Pancreas (tissue), 10 donors: ENCODE results near the gene FAM180A. TPM values are rescaled to one million over a fixed set of nuclear protein-coding genes. Genes with fewer than 3 reads are reported as not detected.

ENCODE experiments used
- ATAC-seq, 4 donors: fragments of 200-7000 bp; cut with Tn5 transposase; one replicate each; pipeline versions ENCODE4 v1.8.0 to v1.9.1; 2020; ENCODE audit warnings: mild to moderate bottlenecking in 4 of 4, moderate library complexity in 4 of 4
- DNase-seq, 6 donors: peaks; one replicate each; pipeline ENCODE4 v3.0.0-alpha.2; 2020
- FAIRE-seq: peaks from 2 replicates; lab custom pipeline; 2012; peaks lifted over from hg19 to GRCh38; lab: Jason Lieb, UNC
- H3K27ac ChIP-seq, 4 donors: fragments of 200-600 bp; sonication (generic); 1 replicate in 3 of 4; 2 replicates in 1 of 4; pipeline versions ENCODE4 v1.5.0 to v1.8.0; 2020
- H3K27me3 ChIP-seq, 4 donors: fragments of 200-600 bp; one replicate each; pipeline ENCODE4 v1.8.0; 2021
- H3K36me3 ChIP-seq, 3 donors: fragments of 200-600 bp; sonication (generic) in 1 of 3; one replicate each; pipeline versions ENCODE4 v1.5.0 to v1.8.0; 2020 to 2021
- H3K4me1 ChIP-seq, 3 donors: fragments of 200-600 bp; one replicate each; pipeline ENCODE4 v1.8.0; 2021
- H3K4me3 ChIP-seq, 4 donors: fragments of 200-600 bp; sonication (generic) in 2 of 4; one replicate each; pipeline versions ENCODE4 v1.5.0 to v1.8.0; 2020 to 2021
- H3K9me3 ChIP-seq, 4 donors: fragments of 200-600 bp; one replicate each; pipeline ENCODE4 v1.8.0; 2021
- CTCF ChIP-seq, 4 donors: fragments of 200-600 bp; sonication (generic) in 3 of 4; IDR thresholded peaks; one replicate each; pipeline versions ENCODE4 v1.5.0 to v1.8.0; 2021; ENCODE audit warnings: antibody characterized with exemption in 4 of 4
- WGBS, 2 donors: extraction: QIAGEN DNeasy Blood & Tissue Kit; methylation state at CpG; one replicate each; pipeline ENCODE4 v1.1.7; 2013; 5-methylcytosine and 5-hydroxymethylcytosine counted together
- intact Hi-C, 3 donors: fragments of 100-400 bp; cut with DNase I; formaldehyde crosslinking; loops; one replicate each; pipeline versions ENCODE4 v1.11.1 to v1.14.2; 2022
- polyA plus RNA-seq, 2 donors: library from polyadenylated mRNA; stranded (reverse); fragments of 200-250 nt; gene quantifications; one replicate each; pipeline ENCODE4 v1.2.3, GENCODE V29; 2013
- total RNA-seq, 6 donors: library from RNA; stranded (reverse); fragmentation: NEBNext Ultra II Directional in 4 of 6; extraction: Animal tissue kit (Norgen Biotek cat#: 25700) in 4 of 6; gene quantifications; one replicate each; pipeline versions ENCODE4 v1.2.1 to v1.2.4, GENCODE V29; 2021 to 2023
- donor health status: healthy with polysubstance abuse.
- donor health status: DM: no; HTN: no; CAD: no; lungs with moderate emphysema.
- donor health status: DM: no; HTN: no; CAD: no.
- donor health status: control.
- donor health status: control.
- donor health status: Bipolar disorder and iron deficiency.
- donor health status: DM: yes; HTN: yes; CAD: no.
- donor health status: DM: no; HTN: no; CAD: no.
- donor health status: DM: no; HTN: no; CAD: no.
- donor health status: DM: yes; HTN: yes; CAD: no.

Gene FAM180A
- total and polyA plus RNA-seq, 8 donors = 0.11 to 0.90 (median 0.24) TPM

DNA sequence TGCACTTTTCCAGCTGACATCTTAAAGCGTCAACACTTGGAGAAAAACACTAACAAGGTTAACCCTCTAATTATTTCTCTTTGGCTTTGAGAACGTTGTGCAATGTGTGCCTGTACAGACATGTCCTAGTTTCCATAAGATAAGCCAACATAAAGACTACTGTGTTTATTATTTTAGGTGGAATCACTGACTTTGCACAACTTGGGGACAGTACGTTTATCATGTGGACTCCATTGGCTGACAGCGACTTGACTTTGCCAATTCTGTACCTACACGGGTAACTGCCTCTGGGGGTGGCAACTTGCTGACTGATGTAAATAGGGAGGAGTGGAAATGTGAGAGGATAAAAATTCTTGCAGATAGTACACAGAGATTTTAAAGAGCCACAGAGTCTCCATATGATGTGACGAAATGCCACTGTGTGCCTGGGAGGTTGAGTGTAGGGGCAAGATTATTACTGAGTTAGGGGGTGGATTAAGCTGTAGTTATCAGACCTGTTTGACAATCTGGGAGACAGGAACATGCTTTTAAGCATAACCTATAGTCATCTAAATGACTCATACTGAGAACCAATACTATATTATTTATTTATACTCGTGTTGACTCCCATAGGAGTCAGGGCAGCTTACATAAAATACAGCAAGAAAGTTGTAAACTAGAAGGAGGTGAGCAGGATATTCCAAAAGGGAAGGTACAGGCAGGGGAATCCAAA is 41.6 kb downstream of the FAM180A start:
- H3K27ac ChIP-seq = no peak overlapping the region
- DNase-seq = no peak
- no peaks in the 10 kb centered on the region for H3K36me3 ChIP-seq
- TF ChIP-seq CTCF (IDR thresholded peaks at IDR 0.05) = no peak
- H3K9me3 ChIP-seq = no peaks in the 10 kb centered on the region
- WGBS, 2 donors = 56 to 73% methylated on average over 7 of the region's 7 CpGs
- H3K4me1 ChIP-seq = no peaks in the 10 kb centered on the region
- intact Hi-C loops = no loop called here
- no peaks in the 10 kb centered on the region for H3K27me3 ChIP-seq
- ATAC-seq = no peak
- no peak overlapping the region for H3K4me3 ChIP-seq
- no peak for FAIRE-seq

- Histone ChIP-seq H3K27me3 (no peaks in the 10 kb centered on the region), H3K27ac (no peak overlapping the region), H3K4me3 (no peak overlapping the region), H3K36me3 (no peaks in the 10 kb centered on the region), H3K4me1 (no peaks in the 10 kb centered on the region), H3K9me3 (no peaks in the 10 kb centered on the region)
- ATAC-seq (no peak), DNase-seq (no peak), FAIRE-seq (no peak)
- 84 to 86% methylated on average over 19 to 20 of the region's 20 CpGs for WGBS, 2 donors
- intact Hi-C loops = no loop called here
- no peak for TF ChIP-seq CTCF (IDR thresholded peaks at IDR 0.05)
Observed at GRCh38 chr7:135706038-135706742, 42.4 kb downstream of the FAM180A start.

GRCh38 chr7:135704698-135705097 is 43.9 kb downstream of the FAM180A start:
- Histone ChIP-seq H3K27ac (peak overlapping the region in 2 of 4 donors; percentile 38 to 41), H3K9me3 (no peaks in the 10 kb centered on the region), H3K27me3 (no peaks in the 10 kb centered on the region), H3K4me3 (no peak overlapping the region), H3K4me1 (no peaks in the 10 kb centered on the region), H3K36me3 (no peaks in the 10 kb centered on the region)
- peak in 3 of 4 donors; percentile 55 to 81 (median 78) for ATAC-seq
- WGBS, 2 donors = 41 to 63% methylated on average over 5 of the region's 5 CpGs
- no peak for FAIRE-seq
- TF ChIP-seq CTCF (IDR thresholded peaks at IDR 0.05) = no peak
- DNase-seq = peak in 1 of 6 donors; percentile 8
- intact Hi-C loops = no loop called here

DNA sequence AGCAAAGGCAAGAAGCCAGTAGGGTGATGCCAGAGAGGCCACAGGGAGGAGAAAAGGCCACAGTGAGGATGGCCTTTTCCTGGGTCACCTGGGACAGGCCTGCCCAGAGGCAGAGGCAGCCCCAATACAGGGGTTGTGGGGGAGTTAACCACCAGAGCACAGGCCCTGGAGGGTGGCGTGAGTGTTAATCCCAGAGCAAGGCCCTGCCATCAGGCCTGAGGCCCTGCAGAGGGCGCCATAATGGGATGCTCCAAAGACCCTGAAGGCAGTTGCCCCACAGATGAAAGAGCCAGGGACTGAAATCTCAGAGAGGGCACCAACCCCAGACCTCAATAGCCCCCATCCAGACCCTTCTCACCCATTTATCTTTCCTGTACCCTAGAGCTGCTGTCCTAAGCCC is 44.5 kb downstream of the FAM180A start:
- no peaks in the 10 kb centered on the region for H3K9me3 ChIP-seq
- ATAC-seq (peak in 2 of 4 donors; percentile 15 to 26), FAIRE-seq (no peak), DNase-seq (no peak)
- no peak overlapping the region for H3K4me3 ChIP-seq
- TF ChIP-seq CTCF (IDR thresholded peaks at IDR 0.05) = no peak
- 70 to 75% methylated on average over 2 of the region's 2 CpGs for WGBS, 2 donors
- no peaks in the 10 kb centered on the region for H3K27me3 ChIP-seq
- H3K27ac ChIP-seq = peak overlapping the region in 2 of 4 donors; percentile 38 to 41
- H3K4me1 ChIP-seq = no peaks in the 10 kb centered on the region
- intact Hi-C loops = no loop called here
- no peaks in the 10 kb centered on the region for H3K36me3 ChIP-seq
